NCI-H524 treated with DMSO at 0.1 percent for 48 hours (cell line): ENCODE measurements around the gene UGT1A9.
"Not testable (repeated sequence)": the region's sequence is repeated elsewhere in the genome, so short reads cannot be mapped to it uniquely, and the experiment has no call there.

Experiments
- DNase-seq: peaks from one replicate; lab custom pipeline; 2025; lab: John Stamatoyannopoulos, UW

Gene UGT1A9

GRCh38 chr2:233711312-233712008 lies 39.8 kb downstream of the UGT1A9 start:
- no peak for DNase-seq

DNA sequence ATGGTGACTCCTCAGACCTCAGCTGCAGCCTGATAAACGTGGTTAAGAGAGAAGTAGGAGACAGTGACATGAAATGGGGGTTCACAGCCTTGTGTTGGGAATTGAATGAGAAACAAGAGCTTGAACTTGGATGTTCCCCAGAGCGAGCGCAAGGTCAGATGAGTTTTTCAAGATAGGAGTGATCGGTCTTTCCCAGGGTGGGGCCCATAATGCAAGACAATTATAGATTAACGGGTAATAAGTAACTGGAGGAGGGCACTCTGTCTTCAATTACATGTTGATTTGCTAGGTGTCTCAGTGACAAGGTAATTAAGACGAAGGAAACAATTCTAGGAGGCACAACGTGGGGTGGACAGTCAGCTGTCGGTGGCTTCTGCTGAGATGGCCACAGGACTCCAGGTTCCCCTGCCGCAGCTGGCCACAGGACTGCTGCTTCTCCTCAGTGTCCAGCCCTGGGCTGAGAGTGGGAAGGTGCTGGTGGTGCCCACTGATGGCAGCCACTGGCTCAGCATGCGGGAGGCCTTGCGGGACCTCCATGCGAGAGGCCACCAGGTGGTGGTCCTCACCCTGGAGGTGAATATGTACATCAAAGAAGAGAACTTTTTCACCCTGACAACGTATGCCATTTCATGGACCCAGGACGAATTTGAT lies 41.0 kb downstream of the UGT1A9 start, which contains the start of gene UGT1A5:
TSS of gene UGT1A5 (plus strand) at position 297 of the 651 bp plus-strand sequence. CDS start at position 382, 85 bp downstream.
- no peak for DNase-seq

DNA sequence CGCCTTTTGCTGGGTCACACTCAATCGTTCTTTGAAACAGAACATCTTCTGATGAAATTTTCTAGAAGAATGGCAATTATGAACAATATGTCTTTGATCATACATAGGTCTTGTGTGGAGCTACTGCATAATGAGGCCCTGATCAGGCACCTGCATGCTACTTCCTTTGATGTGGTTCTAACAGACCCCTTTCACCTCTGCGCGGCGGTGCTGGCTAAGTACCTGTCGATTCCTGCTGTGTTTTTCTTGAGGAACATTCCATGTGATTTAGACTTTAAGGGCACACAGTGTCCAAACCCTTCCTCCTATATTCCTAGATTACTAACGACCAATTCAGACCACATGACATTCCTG lies 41.5 kb downstream of the UGT1A9 start:
- DNase-seq = no peak

- no peak for DNase-seq
Observed at GRCh38 chr2:233714121-233714520, 42.4 kb downstream of the UGT1A9 start.

DNA sequence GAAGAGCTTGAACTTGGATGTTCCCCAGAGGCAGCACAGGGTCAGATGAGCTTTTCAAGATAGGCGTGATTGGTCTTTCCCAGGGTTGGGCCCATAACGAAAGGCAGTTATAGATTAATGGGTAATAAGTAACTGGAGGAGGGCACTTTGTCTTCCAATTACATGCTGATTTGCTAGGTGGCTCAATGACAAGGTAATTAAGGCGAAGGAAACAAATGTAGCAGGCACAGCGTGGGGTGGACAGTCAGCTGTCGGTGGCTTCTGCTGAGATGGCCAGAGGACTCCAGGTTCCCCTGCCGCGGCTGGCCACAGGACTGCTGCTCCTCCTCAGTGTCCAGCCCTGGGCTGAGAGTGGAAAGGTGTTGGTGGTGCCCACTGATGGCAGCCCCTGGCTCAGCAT lies 46.9 kb downstream of the UGT1A9 start, which contains the start of gene UGT1A4:
TSS of gene UGT1A4 (plus strand) at position 185 of the 400 bp plus-strand sequence. CDS start at position 270, 85 bp downstream.
- no peak for DNase-seq

DNA sequence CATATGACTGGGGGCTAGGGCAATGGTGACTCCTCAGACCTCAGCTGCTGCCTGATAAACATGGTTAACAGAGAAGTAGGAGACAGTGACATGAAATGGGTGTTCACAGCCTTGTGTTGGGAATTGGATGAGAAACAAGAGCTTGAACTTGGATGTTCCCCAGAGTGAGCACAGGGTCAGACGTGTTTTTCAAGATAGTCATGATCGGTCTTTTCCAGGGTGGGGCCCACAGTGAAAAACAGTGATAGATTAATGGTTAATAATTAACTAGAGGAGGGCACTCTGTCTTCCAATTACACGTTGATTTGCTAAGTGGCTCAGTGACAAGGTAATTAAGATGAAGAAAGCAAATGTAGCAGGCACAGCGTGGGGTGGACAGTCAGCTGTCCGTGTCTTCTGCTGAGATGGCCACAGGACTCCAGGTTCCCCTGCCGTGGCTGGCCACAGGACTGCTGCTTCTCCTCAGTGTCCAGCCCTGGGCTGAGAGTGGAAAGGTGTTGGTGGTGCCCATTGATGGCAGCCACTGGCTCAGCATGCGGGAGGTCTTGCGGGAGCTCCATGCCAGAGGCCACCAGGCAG lies 57.1 kb downstream of the UGT1A9 start, which contains the start of gene UGT1A3:
TSS of gene UGT1A3 (plus strand) at position 320 of the 579 bp plus-strand sequence. CDS start at position 405, 85 bp downstream.
- no peak for DNase-seq

GRCh38 chr2:233736868-233737653 lies 65.4 kb downstream of the UGT1A9 start:
- not testable (repeated sequence) for DNase-seq

- no peak for DNase-seq
Observed at GRCh38 chr2:233740870-233741269, 69.2 kb downstream of the UGT1A9 start.

- no peak for DNase-seq
Observed at GRCh38 chr2:233743464-233744259, 72.0 kb downstream of the UGT1A9 start.

DNA sequence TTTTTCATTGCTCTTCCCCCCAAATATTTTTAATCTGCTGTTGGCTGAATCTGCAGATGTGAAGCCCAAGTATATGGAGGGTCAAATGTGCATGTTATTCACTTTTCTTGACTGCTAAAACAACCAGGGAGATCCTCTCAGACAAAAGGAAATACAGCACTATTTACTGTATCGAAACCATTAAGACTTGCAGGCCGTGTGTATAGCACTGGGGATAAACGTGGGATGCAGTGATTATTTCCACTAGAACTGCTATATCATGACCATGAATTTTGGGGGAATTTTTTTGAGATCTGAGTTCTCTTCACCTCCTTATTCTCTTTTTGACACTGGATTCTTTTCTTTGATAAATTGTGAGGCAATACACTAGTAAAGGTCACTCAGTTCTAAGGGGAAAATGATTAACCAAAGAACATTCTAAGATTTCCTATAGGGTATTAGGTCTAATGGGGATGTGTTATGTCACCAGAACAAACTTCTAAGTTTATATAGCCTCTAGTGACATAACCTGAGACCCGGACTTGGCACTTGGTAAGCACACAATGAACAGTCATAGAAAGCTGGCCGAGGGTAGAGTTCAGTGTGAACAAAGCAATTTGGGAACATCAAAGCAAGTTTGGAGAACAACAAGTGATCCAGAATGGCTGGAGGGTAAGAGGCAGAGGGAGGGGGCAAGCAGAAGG lies 73.5 kb downstream of the UGT1A9 start:
- no peak for DNase-seq

- DNase-seq = not testable (repeated sequence)
Observed at GRCh38 chr2:233745838-233746237, 74.1 kb downstream of the UGT1A9 start.

DNA sequence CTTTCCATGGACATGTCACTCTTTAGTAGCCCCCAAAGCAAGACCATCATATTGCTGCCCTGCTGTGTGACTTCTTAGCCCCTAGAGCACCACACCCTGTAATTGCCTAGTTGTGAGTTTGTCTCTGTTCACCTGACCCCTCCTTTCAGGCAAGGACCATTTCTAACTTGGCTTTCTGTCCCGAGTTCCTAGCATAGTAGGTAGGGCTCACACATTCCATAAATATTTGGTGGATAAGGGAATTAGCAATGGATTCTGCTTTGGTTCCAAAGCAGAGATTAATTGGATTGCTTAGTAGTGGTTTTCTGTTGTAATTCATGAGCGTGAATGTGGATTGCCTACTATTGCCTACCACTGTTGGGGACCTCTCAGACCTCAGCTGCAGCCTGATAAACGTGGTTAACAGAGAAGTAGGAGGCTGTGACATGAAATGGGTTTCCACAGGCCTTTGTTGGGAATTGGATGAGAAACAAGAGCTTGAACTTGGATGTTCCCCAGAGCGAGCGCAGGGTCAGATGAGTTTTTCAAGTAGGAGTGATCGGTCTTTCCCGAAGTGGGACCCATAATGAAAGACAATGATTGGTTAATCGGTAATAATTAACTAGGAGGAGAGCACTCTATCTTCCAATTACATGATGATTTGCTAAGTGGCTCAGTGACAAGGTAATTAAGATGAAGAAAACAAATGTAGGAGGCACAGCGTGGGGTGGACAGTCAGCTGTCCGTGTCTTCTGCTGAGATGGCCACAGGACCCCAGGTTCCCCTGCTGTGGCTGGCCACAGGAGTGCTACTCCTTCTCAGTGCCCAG lies 75.0 kb downstream of the UGT1A9 start:
- no peak for DNase-seq

DNA sequence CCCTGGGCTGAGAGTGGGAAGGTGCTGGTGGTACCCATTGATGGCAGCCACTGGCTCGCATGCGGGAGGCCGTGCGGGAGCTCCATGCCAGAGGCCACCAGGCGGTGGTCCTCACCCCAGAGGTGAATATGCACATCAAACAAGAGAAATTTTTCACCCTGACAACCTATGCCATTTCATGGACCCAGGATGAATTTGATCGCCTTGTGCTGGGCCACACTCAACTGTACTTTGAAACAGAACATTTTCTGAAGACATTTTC lies 75.5 kb downstream of the UGT1A9 start:
- no peak for DNase-seq

DNA sequence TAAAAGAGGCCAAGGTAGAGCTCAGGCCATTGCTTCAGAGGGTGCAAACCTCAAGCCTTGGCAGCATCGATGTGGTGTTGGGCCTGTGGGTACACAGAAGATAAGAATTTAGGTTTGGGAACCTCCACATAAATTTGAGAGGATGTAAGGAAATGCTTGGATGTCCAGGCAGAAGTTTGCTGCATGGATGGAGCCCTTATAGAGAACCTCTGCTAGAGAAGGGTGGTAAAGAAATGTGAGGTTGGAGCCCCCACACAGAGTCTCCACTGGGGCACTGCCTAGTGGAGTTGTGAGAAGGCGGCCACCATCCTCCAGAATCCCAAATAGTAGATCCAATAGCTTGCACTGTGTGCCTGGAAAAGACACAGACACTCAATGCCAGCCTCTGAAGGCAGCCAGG lies 79.0 kb downstream of the UGT1A9 start:
- not testable (repeated sequence) for DNase-seq

DNA sequence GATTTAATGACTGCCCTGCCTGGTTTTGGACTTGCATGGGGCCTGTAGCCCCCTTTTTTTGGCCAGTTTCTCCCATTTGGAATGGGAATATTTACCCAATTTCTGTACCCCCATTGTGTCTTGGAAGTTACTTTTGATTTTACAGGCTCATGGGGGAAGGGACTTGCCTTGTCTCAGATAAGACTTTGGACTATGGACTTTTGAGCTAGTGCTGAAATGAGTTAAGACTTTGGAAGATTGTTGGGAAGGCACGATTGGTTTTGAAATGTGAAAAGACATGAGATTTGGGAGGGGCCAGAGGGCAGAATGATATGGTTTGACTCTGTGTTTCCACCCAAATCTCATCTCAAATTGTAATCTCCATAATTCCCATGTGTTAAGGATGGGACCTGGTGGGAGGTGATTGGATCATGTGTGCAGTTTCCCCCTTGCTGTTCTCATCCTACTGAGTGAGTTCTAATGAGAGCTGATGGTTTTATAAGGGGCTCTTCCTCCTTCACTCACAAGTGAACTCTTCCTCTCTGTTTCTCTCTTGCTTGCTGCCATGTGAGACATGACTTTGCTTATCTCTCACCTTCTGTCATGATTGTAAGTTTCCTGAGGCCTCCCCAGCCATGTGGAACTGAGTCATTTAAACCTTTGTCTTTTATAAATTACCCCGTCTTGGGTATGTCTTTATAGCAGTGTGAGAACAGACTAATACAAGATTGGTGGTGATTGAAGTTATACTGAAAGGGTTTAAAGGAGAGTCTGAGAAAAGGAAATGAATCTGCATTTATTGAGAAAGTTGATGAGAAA lies 79.7 kb downstream of the UGT1A9 start:
- DNase-seq = not testable (repeated sequence)

DNA sequence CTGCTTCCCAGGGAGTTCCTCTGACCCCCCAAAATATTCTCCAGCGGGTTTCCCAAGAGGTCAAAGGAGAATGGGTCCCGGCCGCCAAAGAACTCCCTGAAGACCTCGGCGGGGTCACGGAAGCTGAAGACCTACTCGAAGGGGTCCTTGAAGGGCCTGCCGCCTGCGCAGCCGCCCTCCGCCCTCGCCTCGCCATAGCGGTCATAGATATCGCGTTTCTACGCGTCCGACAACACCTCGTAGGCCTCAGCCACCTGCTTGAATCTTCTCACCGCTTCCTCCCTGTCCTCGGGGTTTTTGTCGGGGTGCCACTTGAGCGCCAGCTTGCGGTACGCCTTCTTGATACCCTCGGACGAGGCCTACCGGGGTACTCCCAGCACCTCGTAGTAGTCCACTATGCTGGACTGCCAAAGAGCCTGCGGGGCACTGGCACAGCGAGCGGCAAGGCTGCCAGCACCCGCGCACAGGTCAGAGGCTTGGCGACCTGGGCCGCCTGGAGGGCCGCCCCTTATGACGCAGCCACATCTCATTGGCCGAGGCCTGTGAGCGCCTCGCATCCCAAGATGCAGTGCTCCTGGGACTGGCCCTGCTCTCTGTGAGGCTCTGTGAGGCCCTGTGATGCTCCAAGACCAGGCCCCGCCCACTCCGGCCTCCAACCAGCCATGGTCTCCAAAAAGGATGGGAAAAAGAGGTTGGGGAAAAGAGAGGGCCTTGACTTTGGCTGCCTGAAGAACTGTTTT lies 83.3 kb downstream of the UGT1A9 start:
- no peak for DNase-seq

DNA sequence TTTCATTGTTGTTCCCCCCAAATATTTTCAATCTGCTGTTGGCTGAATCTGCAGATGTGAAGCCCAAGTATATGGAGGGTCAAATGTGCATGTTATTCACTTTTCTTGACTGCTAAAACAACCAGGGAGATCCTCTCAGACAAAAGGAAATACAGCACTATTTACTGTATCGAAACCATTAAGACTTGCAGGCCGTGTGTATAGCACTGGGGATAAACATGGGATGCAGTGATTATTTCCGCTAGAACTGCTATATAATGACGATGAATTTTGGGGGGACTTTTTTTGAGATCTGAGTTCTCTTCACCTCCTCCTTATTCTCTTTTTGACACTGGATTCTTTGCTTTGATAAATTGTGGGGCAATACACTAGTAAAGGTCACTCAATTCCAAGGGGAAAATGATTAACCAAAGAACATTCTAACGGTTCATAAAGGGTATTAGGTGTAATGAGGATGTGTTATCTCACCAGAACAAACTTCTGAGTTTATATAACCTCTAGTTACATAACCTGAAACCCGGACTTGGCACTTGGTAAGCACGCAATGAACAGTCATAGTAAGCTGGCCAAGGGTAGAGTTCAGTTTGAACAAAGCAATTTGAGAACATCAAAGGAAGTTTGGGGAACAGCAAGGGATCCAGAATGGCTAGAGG lies 84.9 kb downstream of the UGT1A9 start:
- DNase-seq = no peak

DNA sequence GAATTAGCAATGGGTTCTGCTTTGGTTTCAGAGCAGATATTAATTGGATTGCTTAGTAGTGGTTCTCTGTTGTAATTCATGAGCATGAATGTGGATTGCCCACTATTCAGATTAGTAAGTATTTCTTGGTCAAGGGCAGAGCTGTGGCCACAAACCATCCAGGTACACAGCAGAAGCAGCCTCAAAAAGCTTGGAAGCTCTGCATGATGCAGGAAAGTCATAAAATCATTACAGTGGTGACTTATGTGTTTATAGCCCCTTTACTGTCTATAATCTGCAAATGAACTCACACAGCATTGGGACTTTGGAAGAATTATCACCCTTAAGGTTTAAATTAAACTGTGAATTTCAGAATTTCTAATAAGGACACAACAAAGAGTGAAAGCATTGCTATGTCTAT lies 86.4 kb downstream of the UGT1A9 start:
- no peak for DNase-seq
